ENCODE measurements around the gene UNK.
"Not testable (repeated sequence)": the region's sequence is repeated elsewhere in the genome, so short reads cannot be mapped to it uniquely, and the experiment has no call there.

The UNK gene

DNA sequence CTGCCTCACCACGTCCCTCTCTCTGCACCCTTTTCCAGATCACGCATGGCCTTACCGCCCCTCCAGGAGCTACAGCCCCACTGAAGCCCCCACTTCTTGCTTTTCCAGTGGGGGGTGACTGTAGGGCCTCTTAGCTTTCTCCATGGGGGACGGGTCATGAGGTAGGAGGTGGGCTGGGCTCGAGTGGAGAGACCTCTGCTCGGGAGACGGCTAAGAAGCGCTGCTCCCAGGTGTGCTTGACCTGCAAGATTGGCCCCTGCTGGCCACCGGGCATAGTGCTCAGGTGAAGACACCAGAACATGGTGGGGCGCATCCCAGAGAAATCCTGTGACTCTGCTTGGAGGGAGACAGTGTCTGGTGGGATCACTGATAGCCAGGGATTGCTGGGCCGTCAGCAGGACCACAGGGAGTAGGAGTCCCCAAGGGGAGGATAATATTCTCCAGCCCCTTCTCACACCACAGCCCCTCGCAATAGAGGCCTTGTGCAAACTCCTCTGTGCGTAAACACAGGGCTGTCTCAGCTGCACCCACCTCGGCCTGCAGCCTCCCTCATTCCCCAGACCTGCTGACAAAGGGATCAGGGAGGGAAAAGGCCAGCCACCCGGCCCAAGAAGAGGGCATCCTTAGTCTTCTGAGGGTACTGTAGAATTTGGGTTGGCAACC is 10.7 kb upstream of the UNK start:
- no peak for DNase-seq

DNA sequence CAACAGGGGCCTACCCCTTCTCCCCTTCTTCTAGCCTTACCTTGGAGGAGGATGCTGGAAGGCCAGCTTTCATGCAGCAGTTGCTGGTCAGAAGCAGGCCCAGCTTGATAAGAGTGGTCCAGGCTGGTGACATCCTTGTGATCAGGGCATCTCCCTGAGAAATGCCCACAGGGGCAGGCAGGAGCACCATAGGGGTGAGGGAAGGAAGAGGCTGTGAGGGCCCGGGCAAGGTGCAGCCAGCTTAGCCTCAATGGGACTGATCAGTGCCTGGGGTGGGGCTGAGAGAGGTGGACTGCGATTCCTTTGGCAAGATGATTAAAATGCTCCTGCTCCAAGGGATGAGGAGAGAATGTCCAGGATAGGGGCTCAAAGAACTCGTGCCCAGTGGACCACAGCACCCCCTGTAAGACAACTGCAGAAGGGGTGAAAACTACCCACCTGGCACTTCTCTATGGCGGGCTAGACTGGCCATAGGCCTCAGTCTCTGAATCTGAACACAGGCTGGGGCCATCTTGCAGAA is 10.1 kb upstream of the UNK start:
- no peak for DNase-seq

- DNase-seq = peak; percentile 41
Measured at GRCh38 chr17:75774991-75775668, 9.5 kb upstream of the UNK start.

DNA sequence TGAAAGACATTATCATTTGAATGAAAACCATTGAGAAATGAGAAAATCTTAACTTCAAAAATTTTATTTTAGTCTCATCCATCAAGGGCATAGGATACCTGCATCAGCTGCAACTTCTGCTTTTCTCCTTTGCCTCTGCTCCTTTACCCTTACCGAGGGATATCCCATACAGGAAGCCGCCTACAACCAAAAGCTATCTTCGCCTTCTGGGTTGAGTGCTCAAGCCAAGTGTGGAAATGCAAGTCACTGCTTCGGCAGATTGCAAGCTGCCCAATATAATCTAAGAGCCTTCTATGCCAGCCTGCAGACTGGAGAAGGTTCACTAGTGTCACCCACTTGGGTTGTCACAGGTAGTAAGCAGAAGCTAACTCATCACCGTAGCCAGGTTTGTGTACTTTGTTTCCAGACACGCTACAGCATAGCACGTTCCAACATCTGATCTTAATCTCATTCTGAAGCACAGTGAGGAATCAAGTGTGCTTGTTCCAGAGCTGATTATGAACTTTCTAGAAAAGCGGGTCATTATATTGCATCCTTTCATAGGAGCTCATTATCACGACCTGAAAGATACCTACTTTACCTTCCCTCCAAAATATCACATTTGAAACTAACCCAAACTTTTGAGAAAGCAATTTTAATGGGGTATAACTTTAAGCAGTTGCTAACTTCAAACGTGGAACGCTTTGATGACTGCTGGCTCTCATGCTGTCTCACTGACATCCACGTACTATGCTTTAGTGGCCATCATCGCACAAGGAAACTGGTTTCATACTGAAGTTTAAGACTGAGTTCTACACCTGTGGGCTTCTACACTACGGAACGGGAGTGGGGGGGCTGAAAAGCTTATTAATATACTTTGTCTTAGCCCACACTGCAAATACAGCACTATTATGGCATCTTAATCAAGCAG is 8.0 kb upstream of the UNK start:
- DNase-seq = peak; percentile 24

DNA sequence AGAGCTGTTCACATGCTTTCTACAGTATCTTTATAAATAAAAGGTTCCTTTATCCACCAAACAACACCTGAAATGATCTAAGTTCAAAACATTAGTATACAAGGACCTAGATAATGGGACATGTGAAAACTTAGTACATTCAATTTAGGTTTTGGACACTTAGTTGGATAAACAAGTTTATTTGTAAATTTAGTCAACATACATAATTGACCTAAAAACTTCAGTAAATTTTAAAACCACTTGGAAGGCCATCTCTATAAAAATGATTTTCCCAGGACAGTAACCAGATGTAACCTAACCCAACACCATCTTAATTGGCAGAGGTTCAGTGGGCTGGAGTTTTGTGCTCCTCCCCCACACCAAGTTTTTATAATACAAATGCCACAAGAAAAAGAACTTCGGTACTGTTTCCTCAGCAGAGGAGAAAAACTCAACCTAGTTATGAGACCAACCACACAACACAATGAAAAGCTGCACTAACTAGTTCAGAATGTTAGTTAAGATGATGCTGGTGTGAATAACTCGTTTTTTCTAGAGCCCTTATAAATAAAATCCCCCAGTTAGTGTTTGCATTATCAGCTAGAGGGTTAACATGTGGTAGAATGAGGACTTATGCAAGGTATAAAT is 7.2 kb upstream of the UNK start:
- DNase-seq = peak; percentile 28

DNA sequence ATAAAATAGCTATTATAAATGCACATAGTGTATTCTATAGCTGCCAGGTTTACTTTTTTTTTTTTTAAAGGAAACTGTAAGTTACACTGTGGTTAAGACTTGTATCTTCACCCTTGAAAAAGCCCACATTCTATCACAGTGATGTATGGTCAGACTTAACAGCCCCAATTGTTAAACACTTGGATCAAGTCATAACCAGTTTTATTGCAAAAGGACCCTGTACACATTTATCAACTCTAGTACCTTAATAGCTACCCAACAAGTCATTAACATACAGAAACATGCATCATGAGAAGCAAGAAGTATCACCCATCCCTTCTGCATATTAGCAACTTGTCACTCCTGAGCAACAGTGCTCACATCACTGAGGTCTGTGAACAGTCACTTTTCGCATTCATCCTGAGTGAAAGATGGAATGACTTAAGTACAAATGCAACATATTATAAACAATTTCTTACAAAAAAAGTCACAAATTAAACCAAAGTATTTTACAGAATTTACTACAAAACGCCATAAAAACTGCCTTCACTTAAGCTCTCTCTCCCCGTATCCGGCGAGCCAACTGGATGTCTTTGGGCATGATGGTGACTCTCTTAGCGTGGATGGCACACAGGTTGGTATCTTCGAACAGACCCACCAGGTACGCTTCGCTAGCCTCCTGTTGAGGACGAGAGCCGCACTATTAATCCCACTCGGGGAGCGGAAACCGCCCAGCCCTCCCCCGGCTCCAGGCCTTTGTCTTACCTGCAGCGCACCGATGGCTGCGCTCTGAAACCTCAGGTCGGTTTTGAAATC is 6.3 kb upstream of the UNK start:
- DNase-seq = not testable (repeated sequence)

GRCh38 chr17:75778861-75779249 is 5.8 kb upstream of the UNK start:
- DNase-seq = no peak

GRCh38 chr17:75779250-75779986 is 5.2 kb upstream of the UNK start:
- peak; percentile 100 for DNase-seq

GRCh38 chr17:75779987-75780889 is 4.4 kb upstream of the UNK start:
- no peak for DNase-seq

DNA sequence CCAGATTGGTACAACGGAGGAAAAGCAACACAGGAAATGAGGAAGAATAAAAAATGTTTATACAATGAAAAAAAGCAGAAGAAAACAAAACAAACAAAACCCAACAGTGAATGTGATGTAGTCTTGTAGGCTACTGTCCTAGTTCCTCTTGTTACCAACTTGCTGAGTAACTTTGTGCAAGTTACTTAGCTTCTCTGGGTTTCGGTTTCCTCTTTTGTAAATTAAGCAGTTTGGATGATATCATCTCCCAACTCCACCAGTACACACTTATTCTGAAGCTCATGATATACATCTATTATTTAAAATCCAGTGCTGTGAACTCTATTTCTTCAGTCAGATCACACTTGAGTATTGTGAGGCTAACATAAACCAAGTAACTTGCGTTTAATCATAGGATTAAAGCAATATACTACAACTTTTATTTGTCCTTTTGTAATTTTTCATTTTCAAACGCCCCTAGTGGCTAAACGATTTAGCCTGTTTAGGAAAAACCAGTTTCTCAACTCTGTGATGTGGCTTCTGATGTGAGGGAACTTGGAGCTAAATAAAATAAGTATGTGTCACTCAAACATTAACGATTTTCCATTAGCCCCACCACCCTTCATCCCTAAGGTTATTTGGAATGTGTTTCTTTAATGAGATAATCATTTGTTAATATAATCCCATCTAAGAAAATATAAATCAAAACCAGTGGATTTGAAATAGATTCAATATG is 1.4 kb upstream of the UNK start:
- peak; percentile 58 for DNase-seq

- no peak for DNase-seq
Measured at GRCh38 chr17:75783803-75784472, 668 bp upstream of the UNK start.

- peak; percentile 93 for DNase-seq
Measured at GRCh38 chr17:75785016-75785890, 647 bp downstream of the UNK start.

DNA sequence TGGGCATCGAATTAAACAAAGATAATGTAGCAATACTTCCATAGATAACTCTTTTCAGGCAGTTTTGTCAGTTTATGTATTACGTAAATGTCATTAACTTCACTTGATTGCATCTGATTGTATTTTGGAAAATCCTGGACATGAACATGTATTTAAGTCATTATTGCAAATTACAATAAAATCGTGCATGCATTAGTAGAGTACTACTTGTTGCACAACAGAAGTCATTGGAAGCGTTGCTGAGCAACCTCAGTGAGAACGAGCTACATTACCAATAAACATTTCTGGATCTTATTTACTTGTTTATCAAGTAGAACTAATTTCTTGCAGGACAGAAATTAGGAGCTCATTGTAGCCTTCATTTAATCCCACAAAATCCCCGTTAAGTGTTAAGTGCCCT is 6.6 kb downstream of the UNK start:
- no peak for DNase-seq

DNA sequence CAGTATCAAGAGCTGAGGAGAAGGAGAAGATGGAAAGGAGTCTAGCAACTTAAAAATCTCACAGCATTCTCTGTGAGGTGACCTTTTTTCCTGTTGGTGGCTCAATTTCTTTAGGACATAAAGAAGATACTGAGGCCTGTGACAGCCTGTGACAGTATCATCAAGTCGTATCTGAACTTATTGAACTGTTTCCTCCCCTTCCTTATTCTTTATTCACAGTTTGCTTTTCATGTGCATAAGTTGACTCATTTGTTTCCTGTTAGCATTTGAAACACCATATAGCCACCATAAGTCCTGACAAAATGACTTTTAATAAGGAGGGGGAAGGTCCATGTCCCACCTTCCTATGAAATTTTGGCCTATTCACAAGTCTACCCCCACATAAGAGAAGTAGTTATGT is 8.9 kb downstream of the UNK start:
- no peak for DNase-seq

DNA sequence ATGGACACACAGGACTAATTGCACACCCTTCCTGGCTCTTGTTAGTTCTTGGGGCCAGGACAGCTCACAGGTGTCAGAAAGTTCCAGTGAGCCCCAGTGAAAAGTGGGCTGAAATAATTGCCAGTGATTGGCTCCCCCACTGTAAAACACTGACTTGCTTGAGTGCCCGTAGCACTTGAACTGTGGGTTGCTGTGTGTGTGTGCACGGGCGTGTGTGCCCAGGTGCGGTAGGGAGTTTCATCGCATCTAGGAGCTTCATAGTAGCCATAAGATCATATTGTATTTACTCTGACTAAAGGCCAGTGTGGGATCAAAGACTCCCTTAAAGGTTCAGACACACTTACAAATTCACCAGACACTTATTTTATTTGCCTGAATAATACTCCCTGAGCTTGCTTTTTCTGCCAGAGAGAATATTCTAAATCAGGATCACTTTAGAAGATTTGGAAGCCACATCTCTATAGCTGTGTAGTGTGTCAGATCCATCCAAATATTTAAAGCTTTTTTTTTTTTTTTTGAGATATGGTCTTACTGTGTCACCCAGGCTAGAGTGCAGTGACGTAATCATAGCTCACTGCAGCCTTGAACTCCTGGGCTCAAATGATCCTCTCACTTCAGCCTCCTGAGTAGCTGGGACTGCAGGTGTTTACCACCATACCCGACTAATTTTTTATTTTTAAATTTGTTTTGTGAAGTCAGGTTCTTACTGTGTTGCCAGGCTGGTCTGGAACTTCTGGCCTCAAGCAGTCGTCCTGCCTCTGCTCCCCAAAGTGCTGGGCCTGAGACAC is 11.4 kb downstream of the UNK start:
- no peak for DNase-seq

DNA sequence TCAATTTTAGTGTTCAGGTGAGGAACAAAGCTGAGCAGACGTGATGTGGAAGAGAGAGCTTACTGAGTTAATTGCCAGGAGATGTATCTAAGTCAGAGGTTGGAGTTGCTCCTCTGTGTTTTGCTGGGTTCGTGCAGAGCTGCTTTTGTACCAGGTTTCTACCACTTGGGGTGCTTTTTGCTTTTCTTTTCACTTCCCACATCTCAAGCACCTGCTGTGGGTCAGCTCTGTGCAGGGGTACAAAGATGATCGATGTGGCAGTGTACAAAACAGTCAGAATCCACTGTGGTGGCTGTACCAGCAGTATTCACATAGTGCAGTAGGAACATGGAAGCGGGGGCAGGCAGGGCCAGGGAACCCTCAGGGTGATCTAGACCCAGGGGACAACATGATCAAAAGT is 14.8 kb downstream of the UNK start:
- no peak for DNase-seq

DNA sequence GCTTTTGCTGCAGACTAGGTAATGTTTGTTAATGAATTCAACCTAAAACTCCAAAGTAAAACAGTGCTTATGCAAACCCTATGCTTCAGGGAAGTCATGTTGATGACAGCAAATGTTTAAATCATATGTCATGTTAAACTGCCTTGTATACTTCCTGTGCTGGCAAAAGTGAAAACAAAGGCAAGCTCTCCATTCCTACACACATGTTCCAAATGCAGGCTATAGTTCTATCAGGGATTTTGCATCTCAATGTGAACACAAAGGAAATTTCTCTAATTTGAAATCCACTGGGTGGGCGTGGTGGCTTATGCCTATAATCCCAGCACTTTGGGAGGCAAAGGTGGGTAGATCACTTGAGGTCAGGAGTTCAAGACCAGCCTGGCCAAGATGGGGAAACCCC is 19.3 kb downstream of the UNK start:
- no peak for DNase-seq

All from fibroblast of skin of abdomen (primary cell).